Measurements from ENCODE around the gene EPB41L2.
"Not testable (repeated sequence)": the region's sequence is repeated elsewhere in the genome, so short reads cannot be mapped to it uniquely, and the experiment has no call there.

EPB41L2 gene

DNA sequence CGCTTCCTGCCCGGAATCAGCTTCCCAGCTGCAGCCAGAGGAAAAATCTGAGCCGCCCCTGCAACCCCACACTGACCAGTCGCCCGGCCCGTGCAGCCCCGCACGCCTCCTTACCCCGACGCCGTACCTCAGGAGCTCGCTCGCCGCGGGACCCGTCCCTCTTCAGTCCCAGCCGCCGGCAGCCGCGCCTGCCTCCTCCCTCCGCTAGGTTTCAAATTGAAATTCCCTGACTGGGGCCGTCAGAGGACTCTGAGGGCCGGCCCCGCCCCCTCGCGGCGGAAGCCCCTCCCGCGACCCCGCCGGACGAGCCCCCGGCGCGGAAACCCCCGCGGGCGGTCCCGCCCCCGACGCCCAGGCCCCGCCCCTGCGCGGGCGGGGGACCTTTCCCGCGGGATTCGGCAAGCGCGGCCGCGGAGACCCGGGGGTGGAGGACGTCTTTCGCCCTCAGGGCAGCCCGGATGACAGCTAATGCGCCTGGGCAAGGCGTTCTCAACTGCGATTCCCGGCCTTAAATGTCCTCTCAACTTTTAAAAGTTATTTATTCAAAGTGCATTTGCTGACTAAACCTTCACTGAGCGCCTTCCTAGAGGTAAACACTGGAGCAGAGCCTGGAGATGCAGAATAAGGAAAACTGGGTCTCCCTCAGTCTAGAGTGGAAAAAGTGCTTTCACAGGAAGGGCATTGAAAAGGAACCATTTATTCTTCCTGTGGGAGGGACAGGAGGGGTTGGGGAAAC, at the start of gene EPB41L2:
Gene EPB41L2, minus strand, starts transcription at position 218 of the 736 bp plus-strand sequence. CDS start 106,760 bp downstream, outside the sequence.
- peak; percentile 95 for DNase-seq

- no peak for DNase-seq
Observed at GRCh38 chr6:131112249-131112648, 49.2 kb upstream of the EPB41L2 start.

DNA sequence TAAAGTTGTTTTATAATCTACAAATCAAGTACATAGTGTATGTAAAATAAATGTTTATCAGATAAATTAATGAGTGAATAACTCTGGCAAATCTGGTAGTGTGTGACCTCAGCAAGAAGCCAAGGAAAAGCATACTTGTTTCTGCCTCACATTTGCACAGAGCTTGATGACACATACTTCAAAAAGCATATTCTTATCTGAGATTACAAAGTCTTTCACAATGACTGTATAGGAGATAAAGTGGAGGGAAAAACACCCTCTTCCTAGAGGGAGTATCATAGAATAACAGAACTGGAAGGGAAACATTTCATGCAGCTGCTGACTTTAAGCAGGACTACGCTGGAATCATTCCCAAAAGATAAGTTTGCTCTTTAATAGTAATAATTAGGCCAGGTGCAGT, 44.1 kb upstream of the EPB41L2 start:
- DNase-seq = no peak

DNA sequence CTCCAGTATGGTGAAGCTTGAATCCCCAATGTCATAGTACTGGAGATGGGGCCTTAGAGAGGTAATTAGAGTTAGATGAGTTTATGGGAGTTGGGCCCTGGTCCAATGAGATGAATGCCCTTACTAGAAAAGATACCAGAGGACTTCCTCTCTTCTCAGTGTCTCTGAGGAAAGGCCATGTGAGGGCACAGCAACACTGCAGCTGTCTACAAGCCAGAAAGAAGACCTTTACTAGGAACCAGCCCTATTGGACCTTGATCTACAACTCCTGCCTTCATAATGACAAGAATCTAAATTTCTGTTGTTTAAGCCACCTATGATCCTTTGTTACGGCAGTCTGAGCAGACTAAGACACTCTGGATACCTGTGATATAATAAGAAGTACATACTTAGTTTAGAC, 40.9 kb upstream of the EPB41L2 start:
- DNase-seq = no peak

- no peak for DNase-seq
Observed at GRCh38 chr6:131103296-131103695, 40.3 kb upstream of the EPB41L2 start.

- no peak for DNase-seq
Observed at GRCh38 chr6:131101911-131102680, 39.1 kb upstream of the EPB41L2 start.

GRCh38 chr6:131096786-131097185, 33.7 kb upstream of the EPB41L2 start:
- no peak for DNase-seq

GRCh38 chr6:131093334-131093733, 30.3 kb upstream of the EPB41L2 start:
- DNase-seq = no peak

- DNase-seq = not testable (repeated sequence)
Observed at GRCh38 chr6:131091944-131092343, 28.9 kb upstream of the EPB41L2 start.

- not testable (repeated sequence) for DNase-seq
Observed at GRCh38 chr6:131090339-131090738, 27.3 kb upstream of the EPB41L2 start.

- no peak for DNase-seq
Observed at GRCh38 chr6:131084982-131085381, 21.9 kb upstream of the EPB41L2 start.

- DNase-seq = no peak
Observed at GRCh38 chr6:131083687-131084086, 20.6 kb upstream of the EPB41L2 start.

DNA sequence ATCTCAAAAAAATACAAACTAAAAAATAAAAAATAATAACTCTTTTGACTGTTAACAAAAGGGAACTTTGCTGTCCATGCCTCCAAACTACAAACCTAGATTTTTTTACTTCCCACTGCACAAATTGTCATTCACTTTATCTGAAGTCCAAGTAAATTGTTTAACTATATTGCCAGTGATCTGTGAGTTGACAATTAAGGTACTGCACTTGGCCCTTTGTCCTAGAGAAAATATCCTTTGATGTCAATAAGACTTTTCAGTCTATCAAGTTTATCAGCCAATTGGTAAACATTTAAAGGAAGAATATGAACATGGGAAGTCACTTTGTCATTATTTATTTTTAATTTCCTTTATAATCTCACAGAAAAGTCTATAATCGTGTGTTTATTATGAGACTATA, 19.3 kb upstream of the EPB41L2 start:
- no peak for DNase-seq

- DNase-seq = no peak
Observed at GRCh38 chr6:131080084-131080483, 17.0 kb upstream of the EPB41L2 start.

- DNase-seq = no peak
Observed at GRCh38 chr6:131073577-131073976, 10.5 kb upstream of the EPB41L2 start.

DNA sequence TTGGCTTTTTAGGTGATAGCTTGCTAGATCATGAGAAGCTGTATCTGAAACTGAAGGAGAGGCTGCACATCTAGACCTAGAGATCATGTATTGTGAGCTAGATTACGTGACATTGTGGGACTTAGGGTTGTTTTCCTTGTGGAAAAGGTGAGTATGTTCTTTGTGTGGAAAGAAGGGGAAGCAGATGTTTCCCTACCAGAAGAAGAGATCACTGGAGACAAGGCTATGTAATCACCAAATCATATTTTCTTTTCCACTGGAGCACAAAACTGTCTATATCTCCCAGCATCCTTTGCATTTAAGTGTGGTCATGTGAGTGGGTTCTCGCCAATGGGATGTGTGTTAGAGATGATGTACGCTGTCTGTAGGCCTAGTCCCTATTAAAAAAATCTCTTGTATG, 7.0 kb upstream of the EPB41L2 start:
- no peak for DNase-seq

- no peak for DNase-seq
Observed at GRCh38 chr6:131068165-131068564, 5.1 kb upstream of the EPB41L2 start.

GRCh38 chr6:131067521-131067920, 4.5 kb upstream of the EPB41L2 start:
- DNase-seq = no peak

GRCh38 chr6:131065824-131066171, 2.8 kb upstream of the EPB41L2 start:
- peak; percentile 49 for DNase-seq

GRCh38 chr6:131065112-131065823, 2.2 kb upstream of the EPB41L2 start:
- no peak for DNase-seq

GRCh38 chr6:131063764-131064272, 773 bp upstream of the EPB41L2 start:
- no peak for DNase-seq

GRCh38 chr6:131062241-131063027, 611 bp downstream of the EPB41L2 start:
- DNase-seq = peak; percentile 45

GRCh38 chr6:131061751-131062119, 1.3 kb downstream of the EPB41L2 start:
- no peak for DNase-seq
